Activated T-cell treated with anti-CD3 and anti-CD28 coated beads, Interleukin-2, amount 50 U/mL, for 48 hours (primary cell): ENCODE data around the gene LLGL2.

Source experiments
- DNase-seq, 2 experiments: peaks; one replicate each; pipeline ENCODE4 v3.0.0-alpha.2; 2020

LLGL2 gene

GRCh38 chr17:75493476-75494129, 31.9 kb upstream of the LLGL2 start:
- no peak for DNase-seq

- DNase-seq = no peak
Observed at GRCh38 chr17:75494326-75494877, 31.1 kb upstream of the LLGL2 start.

GRCh38 chr17:75496005-75496404, 29.5 kb upstream of the LLGL2 start:
- no peak for DNase-seq

DNA sequence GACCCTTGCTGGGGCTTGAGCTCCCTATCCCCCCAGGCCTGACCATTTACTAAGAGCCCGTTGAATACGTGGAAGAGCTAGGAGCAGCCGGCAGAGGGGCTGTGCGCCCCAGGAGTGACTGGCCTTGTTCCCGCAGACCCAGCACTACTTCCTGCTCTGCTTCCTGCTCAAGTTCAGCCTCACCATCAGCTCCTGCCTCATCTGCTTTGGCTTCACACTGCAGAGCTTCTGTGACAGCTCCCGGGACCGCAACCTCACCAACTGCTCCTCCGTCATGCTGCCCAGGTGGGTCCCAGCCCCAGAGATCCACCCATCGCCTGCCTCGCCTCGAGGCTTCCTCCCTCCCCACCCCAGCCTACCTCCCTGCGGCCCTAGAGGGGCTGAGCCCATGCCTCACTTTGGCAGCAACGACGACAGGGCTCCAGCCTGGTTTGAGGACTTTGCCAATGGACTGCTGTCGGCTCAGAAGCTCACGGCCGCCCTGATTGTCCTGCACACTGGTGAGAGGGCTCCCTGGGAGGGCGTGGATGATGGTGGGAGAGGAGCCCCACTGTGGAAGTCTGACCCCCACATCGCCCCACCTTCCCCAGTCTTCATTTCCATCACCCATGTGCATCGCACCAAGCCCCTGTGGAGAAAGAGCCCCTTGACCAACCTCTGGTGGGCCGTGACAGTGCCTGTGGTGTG, 27.3 kb upstream of the LLGL2 start:
- no peak for DNase-seq

DNA sequence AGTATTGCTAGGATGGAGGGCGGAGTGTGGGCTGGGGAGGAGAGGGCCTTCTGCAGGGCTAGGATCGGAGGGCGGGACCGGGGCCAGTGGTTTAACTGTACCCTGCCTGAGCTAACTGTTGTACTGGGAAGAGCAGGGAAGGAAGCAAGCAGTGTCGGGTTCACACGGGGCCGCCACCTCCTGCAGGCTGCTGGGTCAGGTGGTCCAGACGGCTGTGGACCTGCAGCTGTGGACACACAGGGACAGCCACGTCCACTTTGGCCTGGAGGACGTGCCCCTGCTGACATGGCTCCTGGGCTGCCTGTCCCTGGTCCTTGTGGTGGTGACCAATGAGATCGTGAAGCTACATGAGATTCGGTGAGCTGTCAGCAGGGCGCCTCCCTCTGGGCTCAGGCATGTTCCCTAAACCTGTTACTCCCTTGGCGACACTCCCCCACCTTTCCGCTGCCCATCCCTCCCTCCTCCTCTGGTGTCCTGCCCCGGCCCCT, 26.7 kb upstream of the LLGL2 start:
- DNase-seq = no peak

- no peak for DNase-seq
Observed at GRCh38 chr17:75499313-75500022, 26.0 kb upstream of the LLGL2 start.

DNA sequence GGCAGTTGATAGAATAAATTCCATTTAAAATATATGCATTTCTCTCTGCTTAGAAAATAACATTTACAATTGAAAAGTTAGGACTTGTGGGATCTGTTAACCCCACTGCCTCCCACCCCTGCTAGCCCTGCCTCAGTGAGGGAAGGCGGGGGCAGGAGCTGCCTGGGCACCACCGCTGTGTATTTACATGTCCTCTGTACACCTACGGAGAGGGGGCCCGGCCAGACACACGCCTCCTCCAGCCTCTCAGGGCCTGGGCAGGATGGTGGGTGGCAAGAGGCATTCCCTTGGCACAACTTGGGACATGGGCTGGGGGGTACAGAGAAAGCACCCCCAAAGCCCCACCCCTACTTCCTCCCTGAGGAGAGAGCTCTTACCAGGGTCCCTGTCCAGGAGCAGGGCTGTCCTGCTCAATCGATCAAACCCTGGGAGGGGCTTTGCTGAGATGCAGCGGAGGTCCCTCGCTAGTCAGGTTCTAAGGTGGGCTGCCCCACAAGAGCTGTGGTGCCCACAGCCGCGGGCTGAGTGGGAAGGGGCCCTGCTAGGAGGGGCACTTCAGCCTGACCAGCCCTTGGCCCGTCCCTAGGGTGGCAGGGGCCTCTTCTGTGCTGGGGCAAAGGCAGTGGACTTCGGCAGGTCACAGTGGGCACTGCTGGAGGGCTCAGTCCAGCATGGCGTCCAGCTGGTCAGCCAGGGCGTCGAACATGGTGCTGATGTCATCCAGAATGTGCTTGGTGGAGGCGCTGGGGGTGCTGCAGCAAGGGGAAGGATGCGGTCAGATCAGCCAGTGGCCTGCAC, 24.9 kb upstream of the LLGL2 start:
- no peak for DNase-seq

GRCh38 chr17:75501378-75502071, 24.0 kb upstream of the LLGL2 start:
- no peak for DNase-seq

GRCh38 chr17:75502072-75502720, 23.3 kb upstream of the LLGL2 start:
- no peak for DNase-seq

DNA sequence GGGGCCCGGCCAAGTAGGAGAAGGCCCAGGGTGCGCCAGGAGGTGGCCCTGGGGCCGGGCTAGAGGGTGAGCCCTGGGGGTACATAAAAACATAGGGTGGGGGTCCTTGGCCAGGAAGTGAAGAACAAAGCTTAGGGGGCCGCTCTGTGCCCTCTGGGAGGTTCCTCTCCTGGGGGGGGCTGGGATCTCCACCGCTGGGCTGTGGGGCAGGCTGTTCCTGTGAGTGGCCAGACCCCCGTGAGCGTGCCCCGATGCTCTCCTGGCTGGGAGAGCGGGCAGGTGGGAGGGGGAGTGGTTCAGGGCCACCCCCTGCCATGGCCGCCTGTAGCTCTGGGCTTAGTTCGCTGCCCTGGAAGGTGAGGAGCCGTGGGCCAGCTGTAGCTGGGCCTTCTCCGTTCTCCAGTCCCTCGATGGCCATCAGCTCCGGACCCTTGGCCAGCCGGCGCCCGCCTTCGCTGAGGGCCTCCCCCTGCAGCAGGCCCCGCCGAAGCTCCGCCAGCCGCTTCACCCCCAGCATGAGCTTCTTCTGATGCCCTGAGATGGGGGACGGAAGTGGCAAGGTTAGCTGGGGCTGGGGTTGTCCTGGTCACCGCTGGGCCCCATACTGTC, 22.7 kb upstream of the LLGL2 start:
- no peak for DNase-seq

DNA sequence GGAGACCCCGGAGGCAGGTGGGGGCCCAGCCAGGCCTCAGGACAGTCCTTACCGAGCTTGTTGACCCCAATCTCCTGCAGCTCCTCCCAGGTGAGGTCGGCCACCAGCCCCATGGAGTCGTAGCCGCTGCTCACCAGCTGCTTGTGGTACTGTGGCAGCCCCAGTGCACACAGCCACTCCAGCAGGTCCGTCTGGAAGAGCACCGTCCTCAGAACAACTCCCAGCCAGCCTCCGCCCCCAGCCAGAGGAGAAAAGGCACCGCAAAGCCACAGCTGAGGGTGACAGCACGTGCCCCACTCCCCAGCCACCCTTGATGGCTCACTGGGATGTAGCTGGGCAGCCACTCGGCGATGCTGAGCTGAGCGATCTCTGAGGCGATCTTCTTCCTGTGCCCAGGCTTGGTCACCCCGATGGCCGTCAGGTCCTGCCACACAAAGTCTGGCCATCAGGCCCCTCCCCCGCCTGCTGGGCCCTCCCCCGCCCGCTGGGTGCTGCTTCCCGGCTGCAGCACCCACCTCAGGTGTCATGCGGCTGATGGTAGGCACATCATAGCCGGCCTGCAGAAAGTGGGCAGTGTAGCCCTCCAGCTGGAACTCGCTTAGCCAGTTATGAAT, 22.1 kb upstream of the LLGL2 start:
- no peak for DNase-seq

- no peak for DNase-seq
Observed at GRCh38 chr17:75503976-75504346, 21.5 kb upstream of the LLGL2 start.

- peak; percentile 57 to 61 for DNase-seq
Observed at GRCh38 chr17:75504347-75505151, 20.9 kb upstream of the LLGL2 start.

- DNase-seq = no peak
Observed at GRCh38 chr17:75505152-75505409, 20.4 kb upstream of the LLGL2 start.

DNA sequence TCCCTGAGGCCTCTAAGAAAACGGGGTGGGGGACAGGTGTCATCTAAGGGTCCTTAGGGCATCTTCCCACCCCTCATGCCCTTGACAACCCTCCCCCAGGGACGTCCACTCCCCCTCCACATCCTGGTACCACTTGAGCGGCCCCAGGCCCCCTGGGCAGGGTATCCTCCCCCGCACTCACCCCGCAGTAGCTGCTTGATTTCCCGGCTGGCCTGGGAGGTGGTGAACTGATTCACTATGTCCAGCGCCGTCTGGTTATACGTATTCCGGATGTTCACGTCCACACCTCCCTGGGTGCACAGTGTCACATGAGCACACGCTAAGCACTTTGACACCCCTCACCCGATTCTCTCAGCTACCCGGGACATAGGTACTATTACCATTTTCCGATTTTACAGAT, 19.9 kb upstream of the LLGL2 start:
- DNase-seq = no peak

GRCh38 chr17:75506134-75506533, 19.4 kb upstream of the LLGL2 start:
- DNase-seq = no peak

DNA sequence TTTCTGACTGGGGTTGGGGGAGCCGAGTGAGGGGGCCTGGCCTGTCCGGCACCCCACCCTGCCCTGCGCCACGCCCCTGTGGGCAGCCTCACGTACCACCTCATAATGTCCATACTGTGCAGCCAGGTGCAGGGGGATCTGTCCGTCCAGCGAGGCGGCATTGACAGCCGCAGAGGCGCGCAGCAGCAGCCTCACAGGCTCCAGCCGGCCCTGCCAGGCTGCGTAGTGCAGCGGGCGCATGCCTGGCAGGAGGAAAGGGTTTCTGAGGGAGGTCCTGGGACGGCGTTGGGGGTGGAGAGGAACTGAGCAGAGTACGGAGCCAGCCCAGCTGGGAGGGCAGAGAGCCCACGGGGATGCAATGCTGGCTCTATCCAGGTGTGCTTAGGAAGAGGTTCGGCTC, 18.6 kb upstream of the LLGL2 start:
- DNase-seq = no peak

DNA sequence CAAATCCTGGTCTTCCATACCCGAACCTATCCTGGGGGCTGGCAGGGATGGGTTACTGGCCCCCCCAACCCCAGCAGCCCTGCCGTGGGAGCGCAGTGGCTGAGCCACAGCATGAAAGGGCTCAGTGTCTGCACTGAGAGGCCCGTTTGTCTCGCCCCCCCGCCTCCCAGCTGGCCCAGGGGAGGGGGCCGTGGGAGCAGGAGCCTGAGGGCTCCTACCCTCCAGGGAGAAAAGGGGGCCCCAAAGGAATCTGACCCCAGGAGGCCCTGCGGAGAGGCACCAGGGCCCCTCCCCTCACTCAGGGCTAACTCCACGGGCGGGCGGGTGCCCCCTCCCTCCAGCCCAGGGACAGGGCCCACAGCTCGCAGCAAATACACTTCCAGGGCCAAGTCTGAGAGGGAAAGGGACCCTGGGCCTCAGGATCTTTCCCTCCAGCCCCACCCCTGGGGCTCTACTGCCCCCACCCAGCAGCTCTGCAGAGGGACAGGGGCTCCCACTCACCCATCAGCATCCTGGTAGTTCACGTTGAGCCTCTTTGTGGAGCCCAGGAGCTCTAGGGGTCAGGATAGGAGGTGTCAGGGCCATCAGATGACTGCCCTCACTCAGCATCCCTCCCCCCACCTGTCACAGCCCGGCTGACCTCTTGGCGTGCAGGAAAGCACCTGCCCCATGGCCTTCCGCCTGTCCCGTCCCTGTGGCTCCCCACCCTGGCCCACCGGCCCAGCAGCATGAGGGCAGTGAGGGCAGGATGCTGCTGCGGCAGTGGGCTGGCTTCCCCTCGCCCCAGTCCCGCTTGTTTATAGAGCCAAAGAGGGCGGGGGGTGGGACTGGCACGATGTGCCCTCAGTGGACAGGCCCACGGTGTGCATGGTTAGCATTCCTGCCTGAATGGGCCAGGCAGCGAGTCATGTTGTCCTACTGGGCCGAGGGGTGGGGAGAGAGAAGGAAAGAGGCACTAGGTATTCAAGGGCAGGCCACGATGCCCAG, 17.5 kb upstream of the LLGL2 start:
- no peak for DNase-seq

GRCh38 chr17:75508931-75509361, 16.6 kb upstream of the LLGL2 start:
- no peak for DNase-seq
